WI38 (cell line): ENCODE results near the gene MCAM.

Experiments used
- H3K4me3 ChIP-seq: 2 replicates; pipeline ENCODE4 v1.5.1; 2011; ENCODE audit warnings: low read depth, mild to moderate bottlenecking, control low read depth, low read length
- CTCF ChIP-seq: IDR thresholded peaks from 2 replicates; pipeline ENCODE4 v1.5.1; 2012; ENCODE audit warnings: low read depth, mild to moderate bottlenecking, control low read depth, low read length

Gene MCAM

GRCh38 chr11:119361941-119362725 lies 45.2 kb upstream of the MCAM start:
- H3K4me3 ChIP-seq, result no peak overlapping the region
- no peak for TF ChIP-seq CTCF

GRCh38 chr11:119361056-119361787 lies 44.3 kb upstream of the MCAM start:
- H3K4me3 ChIP-seq, result no peak overlapping the region
- no peak for TF ChIP-seq CTCF

- H3K4me3 ChIP-seq, result no peak overlapping the region
- TF ChIP-seq CTCF, result no peak
Observed at GRCh38 chr11:119359365-119360214, 42.7 kb upstream of the MCAM start.

GRCh38 chr11:119357074-119357473 lies 40.1 kb upstream of the MCAM start:
- H3K4me3 ChIP-seq, result peak overlapping the region; percentile 59
- TF ChIP-seq CTCF, result no peak

- H3K4me3 ChIP-seq, result peak overlapping the region; percentile 59
- TF ChIP-seq CTCF, result peak; percentile 90
Observed at GRCh38 chr11:119356349-119357031, 39.6 kb upstream of the MCAM start.

- no peak for TF ChIP-seq CTCF
Observed at GRCh38 chr11:119355091-119355843, 38.3 kb upstream of the MCAM start.

More at GRCh38 chr11:119355091-119355843, 38.3 kb upstream of the MCAM start:
- H3K4me3 ChIP-seq, result no peak overlapping the region
